Measurements from ENCODE around the gene RABIF. TPM values are rescaled to one million over a fixed set of nuclear protein-coding genes. Genes with fewer than 3 reads are reported as not detected.
"Not testable (repeated sequence)": the region's sequence is repeated elsewhere in the genome, so short reads cannot be mapped to it uniquely, and the experiment has no call there.

Gene RABIF
- total RNA-seq, 6 donors from 2014 or later: 2.0 to 11.7 (median 7.9) TPM

DNA sequence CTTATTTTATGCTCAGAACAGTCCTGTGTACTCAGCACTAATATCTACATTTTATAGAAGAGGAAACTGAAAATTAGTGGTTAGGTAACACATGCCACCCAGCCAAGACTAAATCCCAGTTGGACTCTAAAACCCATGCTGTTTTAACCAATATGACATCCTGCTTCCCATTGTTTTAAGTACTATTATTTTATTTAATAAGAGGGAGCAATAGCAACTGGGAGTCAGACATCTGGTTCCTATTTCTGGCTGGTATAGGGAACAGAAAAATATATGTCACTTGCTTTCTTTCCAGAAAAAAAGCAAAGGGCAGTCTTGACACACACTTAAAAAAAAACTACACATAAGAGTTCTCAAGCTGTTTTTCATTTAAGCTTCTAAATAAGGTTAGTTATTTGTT, 26.2 kb upstream of the RABIF start:
- H3K9me3 ChIP-seq: no peaks in the 10 kb centered on the region
- TF ChIP-seq POLR2A (IDR thresholded peaks at IDR 0.05) (no peak), EP300 (IDR thresholded peaks at IDR 0.05) (no peak)
- no peaks in the 10 kb centered on the region for H3K4me1 ChIP-seq
- no peak overlapping the region for H3K4me3 ChIP-seq
- H3K27me3 ChIP-seq: no peaks in the 10 kb centered on the region
- peaks cover 14 to 97% (median 73%) of the 10 kb centered on the region in 4 donors for H3K36me3 ChIP-seq
- ATAC-seq (ENCODE audit: low FRiP score in 2 of 2): no peak
- no peak overlapping the region for H3K27ac ChIP-seq
- DNase-seq: no peak

DNA sequence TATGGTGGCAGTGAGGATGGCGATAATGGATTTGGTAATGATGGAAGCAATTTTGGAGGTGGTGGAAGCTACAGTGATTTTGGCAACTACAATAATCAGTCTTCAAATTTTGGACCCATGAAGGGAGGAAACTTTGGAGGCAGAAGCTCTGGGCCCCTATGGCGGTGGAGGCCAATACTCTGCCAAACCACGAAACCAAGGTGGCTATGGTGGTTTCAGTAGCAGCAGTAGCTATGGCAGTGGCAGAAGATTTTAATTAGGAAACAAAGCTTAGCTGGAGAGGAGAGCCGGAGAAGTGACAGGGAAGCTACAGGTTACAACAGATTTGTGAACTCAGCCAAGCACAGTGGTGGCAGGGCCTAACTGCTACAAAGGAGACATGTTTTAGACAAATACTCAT, 23.5 kb upstream of the RABIF start:
- peaks cover 26 to 100% (median 77%) of the 10 kb centered on the region in 4 donors for H3K36me3 ChIP-seq
- H3K27ac ChIP-seq; H3K4me3 ChIP-seq; H3K4me1 ChIP-seq; H3K9me3 ChIP-seq; DNase-seq; H3K27me3 ChIP-seq; ATAC-seq (ENCODE audit: low FRiP score in 2 of 2): not testable (repeated sequence)
- 85 to 88% methylated on average over 4 of the region's 4 CpGs for WGBS, 2 donors

DNA sequence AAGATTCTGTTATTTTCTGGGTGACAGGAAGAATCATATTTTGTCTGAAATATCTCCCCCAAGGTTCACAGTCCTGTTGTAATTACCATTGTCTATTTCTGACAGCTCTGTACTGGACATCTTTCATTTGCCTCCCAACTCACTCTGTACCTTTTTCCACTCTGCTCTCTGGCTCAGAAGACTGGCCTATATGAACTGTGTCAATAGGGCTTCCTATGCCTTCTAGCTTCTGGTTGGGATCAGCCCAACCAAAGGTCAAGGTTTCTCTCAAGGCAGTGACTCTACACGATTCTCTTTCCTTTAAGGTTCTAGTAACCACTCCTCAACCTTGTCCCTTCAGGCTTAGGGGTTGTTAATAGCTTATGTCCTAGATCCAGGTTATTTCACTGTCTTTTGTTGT, 20.5 kb upstream of the RABIF start:
- Histone ChIP-seq H3K27ac (no peak overlapping the region), H3K36me3 (peaks cover 26 to 96% (median 65%) of the 10 kb centered on the region in 4 donors), H3K4me1 (no peaks in the 10 kb centered on the region), H3K27me3 (no peaks in the 10 kb centered on the region), H3K4me3 (no peak overlapping the region), H3K9me3 (no peaks in the 10 kb centered on the region)
- TF ChIP-seq, protein P1, sequence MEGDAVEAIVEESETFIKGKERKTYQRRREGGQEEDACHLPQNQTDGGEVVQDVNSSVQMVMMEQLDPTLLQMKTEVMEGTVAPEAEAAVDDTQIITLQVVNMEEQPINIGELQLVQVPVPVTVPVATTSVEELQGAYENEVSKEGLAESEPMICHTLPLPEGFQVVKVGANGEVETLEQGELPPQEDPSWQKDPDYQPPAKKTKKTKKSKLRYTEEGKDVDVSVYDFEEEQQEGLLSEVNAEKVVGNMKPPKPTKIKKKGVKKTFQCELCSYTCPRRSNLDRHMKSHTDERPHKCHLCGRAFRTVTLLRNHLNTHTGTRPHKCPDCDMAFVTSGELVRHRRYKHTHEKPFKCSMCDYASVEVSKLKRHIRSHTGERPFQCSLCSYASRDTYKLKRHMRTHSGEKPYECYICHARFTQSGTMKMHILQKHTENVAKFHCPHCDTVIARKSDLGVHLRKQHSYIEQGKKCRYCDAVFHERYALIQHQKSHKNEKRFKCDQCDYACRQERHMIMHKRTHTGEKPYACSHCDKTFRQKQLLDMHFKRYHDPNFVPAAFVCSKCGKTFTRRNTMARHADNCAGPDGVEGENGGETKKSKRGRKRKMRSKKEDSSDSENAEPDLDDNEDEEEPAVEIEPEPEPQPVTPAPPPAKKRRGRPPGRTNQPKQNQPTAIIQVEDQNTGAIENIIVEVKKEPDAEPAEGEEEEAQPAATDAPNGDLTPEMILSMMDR (IDR thresholded peaks at IDR 0.05): no peak
- TF ChIP-seq POLR2A (IDR thresholded peaks at IDR 0.05) (no peak), EP300 (IDR thresholded peaks at IDR 0.05) (no peak), POLR2AphosphoS5 (IDR thresholded peaks at IDR 0.05) (no peak)
- DNase-seq (no peak), ATAC-seq (ENCODE audit: low FRiP score in 2 of 2) (no peak)
- 89 to 100% methylated on average over 1 of the region's 1 CpG for WGBS, 2 donors

DNA sequence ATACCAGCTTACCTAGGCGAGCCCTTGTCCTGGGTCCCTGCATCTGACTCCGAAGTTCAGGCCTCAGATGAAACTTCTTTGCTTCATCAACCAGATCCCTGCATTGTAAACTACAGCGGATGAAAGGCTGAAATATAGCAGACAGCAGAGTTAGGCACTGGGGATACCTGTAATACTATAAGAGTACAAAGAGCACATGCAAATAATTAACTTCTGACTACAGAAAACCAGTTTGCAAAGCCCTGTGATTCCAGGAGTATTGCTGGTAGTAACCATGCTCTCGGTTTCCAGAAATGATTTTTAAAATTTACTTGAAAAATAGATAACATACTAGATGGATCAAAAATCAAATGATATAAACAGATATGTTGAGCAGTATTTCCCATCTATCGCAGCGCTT, 20.0 kb upstream of the RABIF start:
- Histone ChIP-seq H3K4me1 (no peaks in the 10 kb centered on the region), H3K9me3 (no peaks in the 10 kb centered on the region), H3K27me3 (no peaks in the 10 kb centered on the region), H3K36me3 (peaks cover 26 to 96% (median 62%) of the 10 kb centered on the region in 4 donors), H3K4me3 (no peak overlapping the region), H3K27ac (no peak overlapping the region)
- TF ChIP-seq POLR2AphosphoS5 (IDR thresholded peaks at IDR 0.05) (no peak), EP300 (IDR thresholded peaks at IDR 0.05) (no peak), POLR2A (IDR thresholded peaks at IDR 0.05) (no peak)
- TF ChIP-seq, protein P1 (IDR thresholded peaks at IDR 0.05): no peak
- WGBS, 2 donors: 94 to 95% methylated on average over 6 of the region's 6 CpGs
- DNase-seq (no peak), ATAC-seq (ENCODE audit: low FRiP score in 2 of 2) (no peak)

DNA sequence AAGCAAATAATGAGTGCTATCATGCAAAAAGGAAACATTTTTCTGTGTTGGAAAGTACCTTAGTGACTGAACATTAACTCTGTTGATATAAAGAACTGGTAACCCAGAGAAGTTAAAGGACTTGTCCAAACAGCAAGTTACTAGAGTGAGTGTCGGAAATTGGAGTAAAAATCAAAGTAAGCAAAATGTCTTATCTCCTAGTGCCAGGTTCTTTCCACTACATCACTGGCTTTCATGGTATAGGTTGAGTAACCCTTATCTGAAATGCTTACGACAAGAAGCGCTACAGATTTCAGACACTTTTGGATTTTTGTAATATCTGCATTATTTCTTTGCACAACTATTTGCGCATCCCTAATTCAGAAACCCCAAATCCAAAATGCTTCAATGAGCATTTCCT, 16.4 kb upstream of the RABIF start:
- 65 to 77% methylated on average over 4 of the region's 4 CpGs for WGBS, 2 donors
- DNase-seq (no peak), ATAC-seq (ENCODE audit: low FRiP score in 2 of 2) (no peak)
- H3K4me3 ChIP-seq: no peak overlapping the region
- TF ChIP-seq EP300 (IDR thresholded peaks at IDR 0.05): no peak
- no peak for TF ChIP-seq POLR2AphosphoS5 (IDR thresholded peaks at IDR 0.05)
- TF ChIP-seq, protein P1 (IDR thresholded peaks at IDR 0.05): no peak
- TF ChIP-seq POLR2A (IDR thresholded peaks at IDR 0.05): no peak
- H3K4me1 ChIP-seq: no peaks in the 10 kb centered on the region
- H3K27me3 ChIP-seq: no peaks in the 10 kb centered on the region
- H3K36me3 ChIP-seq: peaks cover 19 to 91% (median 48%) of the 10 kb centered on the region in 4 donors
- no peaks in the 10 kb centered on the region for H3K9me3 ChIP-seq
- no peak overlapping the region for H3K27ac ChIP-seq

DNA sequence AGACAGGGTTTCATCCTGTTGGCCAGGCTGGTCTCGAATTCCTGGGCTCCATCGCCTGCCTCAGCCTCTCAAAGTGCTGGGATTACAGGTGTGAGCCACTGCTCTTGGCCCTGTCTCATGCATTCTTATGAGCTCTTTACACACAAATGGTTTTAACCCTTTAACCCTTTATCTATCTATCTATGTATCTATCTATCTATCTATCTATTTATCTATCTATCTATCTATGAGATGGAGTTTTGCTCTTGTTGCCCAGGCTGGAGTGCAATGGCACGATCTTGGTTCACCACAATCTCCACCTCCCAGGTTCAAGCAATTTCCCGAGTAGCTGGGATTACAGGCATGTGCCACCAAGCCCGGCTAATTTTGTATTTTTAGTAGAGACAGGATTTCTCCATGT, 14.9 kb upstream of the RABIF start:
- not testable (repeated sequence) for DNase-seq; H3K9me3 ChIP-seq; H3K4me3 ChIP-seq; ATAC-seq (ENCODE audit: low FRiP score in 2 of 2); H3K27me3 ChIP-seq; H3K4me1 ChIP-seq; H3K27ac ChIP-seq
- peaks cover 9 to 89% (median 42%) of the 10 kb centered on the region in 4 donors for H3K36me3 ChIP-seq
- WGBS, 2 donors: 94 to 95% methylated on average over 5 of the region's 5 CpGs

Measured in upper lobe of left lung (tissue), 6 donors.